ENCODE data around the gene CELSR1.
"Not testable (repeated sequence)": the region's sequence is repeated elsewhere in the genome, so short reads cannot be mapped to it uniquely, and the experiment has no call there.

Gene CELSR1

GRCh38 chr22:46534177-46534776 lies 3.1 kb downstream of the CELSR1 start:
- DNase-seq (ENCODE audit: low read depth), result no peak

GRCh38 chr22:46533070-46533833 lies 4.2 kb downstream of the CELSR1 start:
- no peak for DNase-seq (ENCODE audit: low read depth)

- no peak for DNase-seq (ENCODE audit: low read depth)
Measured at GRCh38 chr22:46532416-46532815, 5.0 kb downstream of the CELSR1 start.

- no peak for DNase-seq (ENCODE audit: low read depth)
Measured at GRCh38 chr22:46531581-46532175, 5.7 kb downstream of the CELSR1 start.

- DNase-seq (ENCODE audit: low read depth), result peak; percentile 93
Measured at GRCh38 chr22:46528121-46528610, 9.3 kb downstream of the CELSR1 start.

GRCh38 chr22:46526244-46526839 lies 11.1 kb downstream of the CELSR1 start:
- DNase-seq (ENCODE audit: low read depth), result no peak

GRCh38 chr22:46525389-46526243 lies 11.8 kb downstream of the CELSR1 start:
- no peak for DNase-seq (ENCODE audit: low read depth)

GRCh38 chr22:46524203-46524740 lies 13.1 kb downstream of the CELSR1 start:
- no peak for DNase-seq (ENCODE audit: low read depth)

GRCh38 chr22:46522797-46523196 lies 14.6 kb downstream of the CELSR1 start:
- DNase-seq (ENCODE audit: low read depth), result no peak

GRCh38 chr22:46521994-46522393 lies 15.4 kb downstream of the CELSR1 start:
- DNase-seq (ENCODE audit: low read depth), result no peak

- no peak for DNase-seq (ENCODE audit: low read depth)
Measured at GRCh38 chr22:46520880-46521279, 16.5 kb downstream of the CELSR1 start.

GRCh38 chr22:46519377-46519776 lies 18.0 kb downstream of the CELSR1 start:
- DNase-seq (ENCODE audit: low read depth), result no peak

- DNase-seq (ENCODE audit: low read depth), result no peak
Measured at GRCh38 chr22:46518542-46519325, 18.7 kb downstream of the CELSR1 start.

GRCh38 chr22:46518038-46518437 lies 19.4 kb downstream of the CELSR1 start:
- DNase-seq (ENCODE audit: low read depth), result no peak

- DNase-seq (ENCODE audit: low read depth), result no peak
Measured at GRCh38 chr22:46517255-46517761, 20.1 kb downstream of the CELSR1 start.

GRCh38 chr22:46516638-46517037 lies 20.8 kb downstream of the CELSR1 start:
- DNase-seq (ENCODE audit: low read depth), result no peak

- not testable (repeated sequence) for DNase-seq (ENCODE audit: low read depth)
Measured at GRCh38 chr22:46516112-46516487, 21.3 kb downstream of the CELSR1 start.

- DNase-seq (ENCODE audit: low read depth), result peak; percentile 32
Measured at GRCh38 chr22:46515208-46516111, 22.0 kb downstream of the CELSR1 start.

GRCh38 chr22:46514592-46515207 lies 22.7 kb downstream of the CELSR1 start:
- DNase-seq (ENCODE audit: low read depth), result peak; percentile 39

Data from iris pigment epithelial cell (primary cell).